Mesodermal cell (in vitro differentiated cells): Measurements from ENCODE around the gene LPAR1.

Source experiments
- H3K27ac ChIP-seq: 2 replicates; pipeline ENCODE4 v1.7.0; 2013; ENCODE audit warnings: mild to moderate bottlenecking, low read depth, low read length, moderate library complexity; ENCODE audit not compliant: severe bottlenecking
- H3K36me3 ChIP-seq: 2 replicates; pipeline ENCODE4 v1.7.1; 2013; ENCODE audit warnings: mild to moderate bottlenecking, low read length, moderate library complexity; ENCODE audit not compliant: control insufficient read depth, insufficient read depth
- H3K4me1 ChIP-seq: one replicate; pipeline ENCODE4 v1.7.1; 2013; ENCODE audit warnings: mild to moderate bottlenecking, low read length; ENCODE audit not compliant: insufficient read depth, control insufficient read depth, poor library complexity, severe bottlenecking
- H3K4me3 ChIP-seq: 2 replicates; pipeline ENCODE4 v1.7.0; 2013; ENCODE audit warnings: low read length, control low read depth, mild to moderate bottlenecking; ENCODE audit not compliant: insufficient read depth, poor library complexity, severe bottlenecking; ENCODE audit errors: extremely low read depth
- H3K9me3 ChIP-seq: 2 replicates; pipeline ENCODE4 v1.7.1; 2013; ENCODE audit warnings: mild to moderate bottlenecking, low read length, moderate library complexity; ENCODE audit not compliant: control insufficient read depth
- WGBS, 2 experiments: methylation state at CpG; one replicate each; pipeline ENCODE4 v1.1.5; 2013; ENCODE audit warnings: missing lambda C conversion rate in 2 of 2; ENCODE audit not compliant: insufficient coverage in 2 of 2; 5-methylcytosine and 5-hydroxymethylcytosine counted together

LPAR1 gene

GRCh38 chr9:111023128-111023527 lies 15.1 kb downstream of the LPAR1 start:
- Histone ChIP-seq H3K27ac (no peak overlapping the region), H3K36me3 (no peaks in the 10 kb centered on the region), H3K9me3 (no peaks in the 10 kb centered on the region), H3K4me3 (no peak overlapping the region), H3K4me1 (no peaks in the 10 kb centered on the region)
- 80 to 88% methylated on average over 3 of the region's 3 CpGs for WGBS, 2 experiments

GRCh38 chr9:111020594-111020993 lies 17.7 kb downstream of the LPAR1 start:
- Histone ChIP-seq H3K4me1 (no peaks in the 10 kb centered on the region), H3K36me3 (no peaks in the 10 kb centered on the region), H3K27ac (no peak overlapping the region), H3K9me3 (no peaks in the 10 kb centered on the region), H3K4me3 (no peak overlapping the region)
- WGBS, 2 experiments = no CpG with 5 or more reads among the region's 1 CpG

GRCh38 chr9:111016426-111017045 lies 21.7 kb downstream of the LPAR1 start:
- H3K4me1 ChIP-seq = no peaks in the 10 kb centered on the region
- H3K4me3 ChIP-seq = no peak overlapping the region
- no peak overlapping the region for H3K27ac ChIP-seq
- no peaks in the 10 kb centered on the region for H3K36me3 ChIP-seq
- H3K9me3 ChIP-seq = no peaks in the 10 kb centered on the region
- 67 to 92% methylated on average over 1 to 2 of the region's 3 CpGs for WGBS, 2 experiments

- 90 to 91% methylated on average over 1 of the region's 1 CpG for WGBS, 2 experiments
- Histone ChIP-seq H3K4me3 (no peak overlapping the region), H3K4me1 (no peaks in the 10 kb centered on the region), H3K36me3 (no peaks in the 10 kb centered on the region), H3K27ac (no peak overlapping the region), H3K9me3 (no peaks in the 10 kb centered on the region)
Measured at GRCh38 chr9:111016016-111016415, 22.3 kb downstream of the LPAR1 start.

GRCh38 chr9:111013707-111014106 lies 24.6 kb downstream of the LPAR1 start:
- H3K4me3 ChIP-seq = no peak overlapping the region
- no peaks in the 10 kb centered on the region for H3K36me3 ChIP-seq
- no CpG with 5 or more reads among the region's 1 CpG for WGBS, 2 experiments
- peaks cover 2% of the 10 kb centered on the region for H3K4me1 ChIP-seq
- no peak overlapping the region for H3K27ac ChIP-seq
- H3K9me3 ChIP-seq = no peaks in the 10 kb centered on the region

GRCh38 chr9:111013250-111013649 lies 25.0 kb downstream of the LPAR1 start:
- Histone ChIP-seq H3K36me3 (no peaks in the 10 kb centered on the region), H3K4me1 (peaks cover 7% of the 10 kb centered on the region), H3K4me3 (no peak overlapping the region), H3K9me3 (no peaks in the 10 kb centered on the region), H3K27ac (no peak overlapping the region)
- WGBS, 2 experiments = no CpG with 5 or more reads among the region's 1 CpG

- Histone ChIP-seq H3K4me1 (peaks cover 7% of the 10 kb centered on the region), H3K4me3 (no peak overlapping the region), H3K9me3 (no peaks in the 10 kb centered on the region), H3K36me3 (no peaks in the 10 kb centered on the region), H3K27ac (no peak overlapping the region)
- 79 to 100% methylated on average over 1 to 2 of the region's 7 CpGs for WGBS, 2 experiments
Measured at GRCh38 chr9:111008158-111009075, 29.9 kb downstream of the LPAR1 start.

GRCh38 chr9:111005746-111006470 lies 32.4 kb downstream of the LPAR1 start:
- peaks cover 7% of the 10 kb centered on the region for H3K4me1 ChIP-seq
- H3K36me3 ChIP-seq = no peaks in the 10 kb centered on the region
- H3K27ac ChIP-seq = no peak overlapping the region
- H3K4me3 ChIP-seq = no peak overlapping the region
- no peaks in the 10 kb centered on the region for H3K9me3 ChIP-seq
- WGBS, 2 experiments = 100% methylated on average over 1 of the region's 1 CpG

GRCh38 chr9:111004936-111005335 lies 33.3 kb downstream of the LPAR1 start:
- H3K9me3 ChIP-seq = no peaks in the 10 kb centered on the region
- peaks cover 7% of the 10 kb centered on the region for H3K4me1 ChIP-seq
- WGBS, 2 experiments = 96 to 98% methylated on average over 3 to 5 of the region's 5 CpGs
- H3K27ac ChIP-seq = no peak overlapping the region
- H3K4me3 ChIP-seq = no peak overlapping the region
- H3K36me3 ChIP-seq = no peaks in the 10 kb centered on the region

- Histone ChIP-seq H3K4me1 (no peaks in the 10 kb centered on the region), H3K4me3 (no peak overlapping the region), H3K9me3 (no peaks in the 10 kb centered on the region), H3K36me3 (no peaks in the 10 kb centered on the region), H3K27ac (no peak overlapping the region)
- 60 to 86% methylated on average over 1 of the region's 3 CpGs for WGBS, 2 experiments
Measured at GRCh38 chr9:111003182-111003581, 35.1 kb downstream of the LPAR1 start.
